ENCODE measurements around the gene PHTF2.

GRCh38 chr7:77753173-77753572 lies 45.4 kb upstream of the PHTF2 start:
- TF ChIP-seq CTCF (IDR thresholded peaks at IDR 0.05; ENCODE audit: low read depth, low read length) (no peak), POLR2A (IDR thresholded peaks at IDR 0.05; ENCODE audit: extremely low read depth, insufficient read length) (no peak), MAX (IDR thresholded peaks at IDR 0.05; ENCODE audit: low read depth, low read length) (no peak), MYC (IDR thresholded peaks at IDR 0.05; ENCODE audit: low read depth, low read length) (no peak)

All from NB4 (cell line).